Sigmoid colon (tissue), 4 donors: ENCODE results near the gene PPP1R16B.

Experiments
- CTCF ChIP-seq, 4 experiments: fragments of 450-650 bp in 3 of 4; fragments of 200-600 bp in 1 of 4; IDR thresholded peaks; one replicate each; pipeline ENCODE4 v1.5.1; 2016 to 2019; ENCODE audit warnings: antibody characterized with exemption in 4 of 4, mild to moderate bottlenecking in 3 of 4, moderate library complexity in 2 of 4
- POLR2A ChIP-seq, 2 donors: fragments of 450-650 bp; IDR thresholded peaks; one replicate each; pipeline ENCODE4 v1.6.1; 2016; ENCODE audit warnings: antibody characterized with exemption in 2 of 2, mild to moderate bottlenecking in 2 of 2, moderate library complexity in 2 of 2
- POLR2AphosphoS5 ChIP-seq, 4 donors: sonication (generic); formaldehyde crosslinking; IDR thresholded peaks; one replicate each; pipeline ENCODE4 v1.6.1; 2017; ENCODE audit warnings: antibody characterized with exemption in 4 of 4

GRCh38 chr20:38945012-38945411 lies 139.5 kb downstream of the PPP1R16B start:
- TF ChIP-seq POLR2AphosphoS5 (IDR thresholded peaks at IDR 0.05): no peak
- TF ChIP-seq POLR2A (IDR thresholded peaks at IDR 0.05): no peak
- no peak for TF ChIP-seq CTCF (IDR thresholded peaks at IDR 0.05)
